ENCODE measurements around the gene STIMATE. TPM values are rescaled to one million over a fixed set of nuclear protein-coding genes. Genes with fewer than 3 reads are reported as not detected.

Gene STIMATE
- total RNA-seq, 1 donor from 2014 or later, result 7.9 TPM

GRCh38 chr3:52791928-52792327 lies 105.4 kb downstream of the STIMATE start:
- FAIRE-seq, result peak; percentile 28
- DNase-seq (ENCODE audit: low read depth), result no peak

GRCh38 chr3:52791366-52791765 lies 106.0 kb downstream of the STIMATE start:
- DNase-seq (ENCODE audit: low read depth), result no peak
- H3K36me3 ChIP-seq (ENCODE audit: control insufficient read depth, insufficient read depth, low read length), result no peaks in the 10 kb centered on the region
- H3K27me3 ChIP-seq (ENCODE audit: control insufficient read depth, insufficient read depth, low read length), result peaks cover 5% of the 10 kb centered on the region
- H3K4me3 ChIP-seq (ENCODE audit: low read depth, low read length), result no peak overlapping the region
- TF ChIP-seq CTCF (IDR thresholded peaks at IDR 0.05; ENCODE audit: insufficient read depth, low read length, severe bottlenecking), result no peak
- FAIRE-seq, result no peak

More at GRCh38 chr3:52791928-52792327, 105.4 kb downstream of the STIMATE start:
- H3K4me3 ChIP-seq (ENCODE audit: low read depth, low read length), result no peak overlapping the region
- TF ChIP-seq CTCF (IDR thresholded peaks at IDR 0.05; ENCODE audit: insufficient read depth, low read length, severe bottlenecking), result no peak
- H3K36me3 ChIP-seq (ENCODE audit: control insufficient read depth, insufficient read depth, low read length), result no peaks in the 10 kb centered on the region
- H3K27me3 ChIP-seq (ENCODE audit: control insufficient read depth, insufficient read depth, low read length), result peaks cover 5% of the 10 kb centered on the region

GRCh38 chr3:52790741-52791140 lies 106.6 kb downstream of the STIMATE start:
- no peak for TF ChIP-seq CTCF (IDR thresholded peaks at IDR 0.05; ENCODE audit: insufficient read depth, low read length, severe bottlenecking)
- H3K36me3 ChIP-seq (ENCODE audit: control insufficient read depth, insufficient read depth, low read length), result no peaks in the 10 kb centered on the region
- DNase-seq (ENCODE audit: low read depth), result no peak
- peaks cover 5% of the 10 kb centered on the region for H3K27me3 ChIP-seq (ENCODE audit: control insufficient read depth, insufficient read depth, low read length)
- FAIRE-seq, result no peak
- H3K4me3 ChIP-seq (ENCODE audit: low read depth, low read length), result no peak overlapping the region

- Histone ChIP-seq H3K36me3 (ENCODE audit: control insufficient read depth, insufficient read depth, low read length) (no peaks in the 10 kb centered on the region), H3K27me3 (ENCODE audit: control insufficient read depth, insufficient read depth, low read length) (peaks cover 5% of the 10 kb centered on the region), H3K4me3 (ENCODE audit: low read depth, low read length) (no peak overlapping the region)
- DNase-seq (ENCODE audit: low read depth) (no peak), FAIRE-seq (no peak)
- TF ChIP-seq CTCF (IDR thresholded peaks at IDR 0.05; ENCODE audit: insufficient read depth, low read length, severe bottlenecking), result no peak
Measured at GRCh38 chr3:52790337-52790736, 107.0 kb downstream of the STIMATE start.

- Histone ChIP-seq H3K36me3 (ENCODE audit: control insufficient read depth, insufficient read depth, low read length) (no peaks in the 10 kb centered on the region), H3K27me3 (ENCODE audit: control insufficient read depth, insufficient read depth, low read length) (peaks cover 5% of the 10 kb centered on the region), H3K4me3 (ENCODE audit: low read depth, low read length) (no peak overlapping the region)
- FAIRE-seq (no peak), DNase-seq (ENCODE audit: low read depth) (no peak)
- TF ChIP-seq CTCF (IDR thresholded peaks at IDR 0.05; ENCODE audit: insufficient read depth, low read length, severe bottlenecking), result no peak
Measured at GRCh38 chr3:52789746-52790040, 107.7 kb downstream of the STIMATE start.

GRCh38 chr3:52788890-52789745 lies 108.2 kb downstream of the STIMATE start:
- no peak for TF ChIP-seq CTCF (IDR thresholded peaks at IDR 0.05; ENCODE audit: insufficient read depth, low read length, severe bottlenecking)
- peaks cover 5% of the 10 kb centered on the region for H3K27me3 ChIP-seq (ENCODE audit: control insufficient read depth, insufficient read depth, low read length)
- H3K36me3 ChIP-seq (ENCODE audit: control insufficient read depth, insufficient read depth, low read length), result no peaks in the 10 kb centered on the region
- no peak overlapping the region for H3K4me3 ChIP-seq (ENCODE audit: low read depth, low read length)
- FAIRE-seq, result no peak
- DNase-seq (ENCODE audit: low read depth), result no peak
